ENCODE results near the gene SPEF2. TPM values are rescaled to one million over a fixed set of nuclear protein-coding genes. Genes with fewer than 3 reads are reported as not detected.

Gene SPEF2
- total RNA-seq, 1 donor from 2014 or later: 12.1 TPM

DNA sequence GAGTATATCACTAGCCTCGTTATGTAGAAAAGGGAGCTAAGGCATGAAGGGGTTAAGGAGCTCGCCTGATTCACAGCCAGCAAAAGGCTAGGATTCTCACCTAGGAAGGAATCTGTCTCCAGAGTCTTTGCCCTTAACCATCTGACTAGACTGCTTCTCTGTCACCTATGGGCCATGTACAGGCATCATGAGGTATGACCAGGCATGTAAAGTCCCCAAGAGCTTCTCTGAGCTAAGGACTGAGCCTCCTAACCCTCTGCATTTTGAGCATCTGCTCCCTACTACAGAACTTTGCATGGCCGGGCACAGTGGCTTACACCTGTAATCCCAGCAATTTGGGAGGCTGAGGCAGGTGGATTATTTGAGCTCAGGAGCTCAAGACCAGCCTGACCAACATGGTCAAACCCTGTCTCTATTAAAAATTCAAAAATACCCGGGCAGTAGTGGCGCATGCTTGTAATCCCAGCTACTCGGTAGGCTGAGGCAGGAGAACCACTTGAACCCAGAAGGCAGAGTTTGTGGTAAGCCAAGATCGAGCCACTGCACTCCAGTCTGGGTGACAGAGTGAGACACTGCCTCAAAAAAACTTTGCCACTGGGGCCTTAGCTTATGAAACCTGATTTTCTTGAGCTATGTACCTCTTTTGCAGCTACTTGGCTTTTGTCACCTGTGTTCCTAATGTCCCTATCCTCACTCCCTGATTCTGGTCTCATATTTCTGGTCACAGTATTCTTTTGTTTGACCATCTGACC is 205.9 kb downstream of the SPEF2 start:
- DNase-seq (ENCODE audit: low spot score in 2 of 2, unreplicated experiment in 2 of 2): no peak
- Mint-ChIP-seq H3K4me1 (no peaks in the 10 kb centered on the region), H3K4me3 (no peak overlapping the region), H3K9me3 (no peaks in the 10 kb centered on the region), H3K36me3 (no peaks in the 10 kb centered on the region), H3K27ac (no peak overlapping the region), H3K27me3 (ENCODE audit: low read depth) (peaks cover 39% of the 10 kb centered on the region)
- TF ChIP-seq, protein P1, sequence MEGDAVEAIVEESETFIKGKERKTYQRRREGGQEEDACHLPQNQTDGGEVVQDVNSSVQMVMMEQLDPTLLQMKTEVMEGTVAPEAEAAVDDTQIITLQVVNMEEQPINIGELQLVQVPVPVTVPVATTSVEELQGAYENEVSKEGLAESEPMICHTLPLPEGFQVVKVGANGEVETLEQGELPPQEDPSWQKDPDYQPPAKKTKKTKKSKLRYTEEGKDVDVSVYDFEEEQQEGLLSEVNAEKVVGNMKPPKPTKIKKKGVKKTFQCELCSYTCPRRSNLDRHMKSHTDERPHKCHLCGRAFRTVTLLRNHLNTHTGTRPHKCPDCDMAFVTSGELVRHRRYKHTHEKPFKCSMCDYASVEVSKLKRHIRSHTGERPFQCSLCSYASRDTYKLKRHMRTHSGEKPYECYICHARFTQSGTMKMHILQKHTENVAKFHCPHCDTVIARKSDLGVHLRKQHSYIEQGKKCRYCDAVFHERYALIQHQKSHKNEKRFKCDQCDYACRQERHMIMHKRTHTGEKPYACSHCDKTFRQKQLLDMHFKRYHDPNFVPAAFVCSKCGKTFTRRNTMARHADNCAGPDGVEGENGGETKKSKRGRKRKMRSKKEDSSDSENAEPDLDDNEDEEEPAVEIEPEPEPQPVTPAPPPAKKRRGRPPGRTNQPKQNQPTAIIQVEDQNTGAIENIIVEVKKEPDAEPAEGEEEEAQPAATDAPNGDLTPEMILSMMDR (IDR thresholded peaks at IDR 0.05; ENCODE audit: unreplicated experiment): no peak

DNA sequence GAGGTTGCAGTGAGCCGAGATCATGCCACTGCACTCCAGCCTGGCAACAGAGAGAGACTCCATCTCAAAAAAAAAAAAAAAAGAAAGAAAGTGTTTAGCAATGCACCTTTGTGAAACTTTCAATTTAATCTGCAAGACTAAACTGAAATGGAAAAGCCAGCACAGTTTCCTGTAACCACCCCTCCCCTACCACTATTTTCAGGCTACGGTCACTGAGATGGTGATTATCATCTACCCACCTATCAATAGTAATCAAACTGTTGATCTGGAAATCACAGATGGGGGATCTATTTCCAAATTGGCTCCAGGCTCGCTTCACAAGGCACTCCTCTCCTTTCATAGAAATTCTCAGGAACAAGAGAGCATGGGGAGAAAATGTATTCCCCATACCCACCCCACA is 208.4 kb downstream of the SPEF2 start:
- Mint-ChIP-seq H3K4me3 (no peak overlapping the region), H3K9me3 (no peaks in the 10 kb centered on the region), H3K27me3 (ENCODE audit: low read depth) (peaks cover 30% of the 10 kb centered on the region), H3K36me3 (no peaks in the 10 kb centered on the region), H3K27ac (no peak overlapping the region), H3K4me1 (no peaks in the 10 kb centered on the region)
- DNase-seq (ENCODE audit: low spot score in 2 of 2, unreplicated experiment in 2 of 2): no peak
- TF ChIP-seq, protein P1 (IDR thresholded peaks at IDR 0.05; ENCODE audit: unreplicated experiment): no peak

DNA sequence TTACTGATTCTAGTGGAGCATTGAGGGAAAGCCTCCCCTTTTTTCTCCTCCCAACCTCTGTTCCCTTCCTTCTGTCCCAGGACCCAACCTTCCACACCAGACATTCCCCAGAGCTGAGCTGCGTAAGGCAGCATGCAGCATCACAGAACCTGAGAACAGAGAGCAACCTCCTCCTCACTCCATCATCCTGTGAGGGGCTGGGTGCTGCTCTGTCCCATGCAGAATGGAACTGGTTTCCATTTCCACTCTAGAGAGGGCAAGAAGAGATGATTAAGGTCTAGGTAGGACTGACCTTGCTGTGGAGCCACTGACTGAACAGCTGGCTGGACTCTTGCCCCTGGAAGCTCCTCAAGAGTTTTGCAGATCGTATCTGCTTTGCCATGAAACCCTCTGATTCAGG is 208.9 kb downstream of the SPEF2 start:
- Mint-ChIP-seq H3K36me3 (no peaks in the 10 kb centered on the region), H3K4me3 (no peak overlapping the region), H3K27ac (no peak overlapping the region), H3K9me3 (no peaks in the 10 kb centered on the region), H3K4me1 (no peaks in the 10 kb centered on the region), H3K27me3 (ENCODE audit: low read depth) (peaks cover 34% of the 10 kb centered on the region)
- TF ChIP-seq, protein P1 (IDR thresholded peaks at IDR 0.05; ENCODE audit: unreplicated experiment): no peak
- DNase-seq (ENCODE audit: low spot score in 2 of 2, unreplicated experiment in 2 of 2): no peak

DNA sequence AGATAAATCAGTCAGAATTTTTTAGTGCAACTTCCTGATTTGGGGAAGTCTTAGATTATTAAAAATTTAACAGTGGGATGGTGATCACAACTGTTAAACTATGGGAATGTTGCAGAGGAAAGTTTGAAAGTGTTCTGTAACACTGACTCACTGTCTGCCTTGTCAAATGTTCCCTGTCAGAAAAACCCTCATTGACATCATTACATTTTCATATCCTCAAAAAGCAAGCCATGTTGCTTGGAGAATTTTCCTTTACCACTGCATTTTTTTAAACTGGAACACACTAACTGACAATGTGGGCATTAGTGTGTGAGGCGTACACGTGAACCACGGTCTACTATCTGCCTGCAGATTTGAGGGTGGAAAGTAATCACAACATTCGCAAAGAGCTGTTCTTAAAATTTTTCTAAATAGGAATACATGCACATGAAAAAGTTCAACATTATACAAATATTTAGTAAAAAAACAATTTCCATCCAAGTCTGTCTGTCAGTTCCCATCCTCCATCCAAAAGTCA is 210.5 kb downstream of the SPEF2 start:
- Mint-ChIP-seq H3K27me3 (ENCODE audit: low read depth) (peaks cover 31% of the 10 kb centered on the region), H3K36me3 (no peaks in the 10 kb centered on the region), H3K9me3 (no peaks in the 10 kb centered on the region), H3K27ac (no peak overlapping the region), H3K4me3 (no peak overlapping the region), H3K4me1 (no peaks in the 10 kb centered on the region)
- DNase-seq (ENCODE audit: low spot score in 2 of 2, unreplicated experiment in 2 of 2): no peak
- TF ChIP-seq, protein P1 (IDR thresholded peaks at IDR 0.05; ENCODE audit: unreplicated experiment): no peak

DNA sequence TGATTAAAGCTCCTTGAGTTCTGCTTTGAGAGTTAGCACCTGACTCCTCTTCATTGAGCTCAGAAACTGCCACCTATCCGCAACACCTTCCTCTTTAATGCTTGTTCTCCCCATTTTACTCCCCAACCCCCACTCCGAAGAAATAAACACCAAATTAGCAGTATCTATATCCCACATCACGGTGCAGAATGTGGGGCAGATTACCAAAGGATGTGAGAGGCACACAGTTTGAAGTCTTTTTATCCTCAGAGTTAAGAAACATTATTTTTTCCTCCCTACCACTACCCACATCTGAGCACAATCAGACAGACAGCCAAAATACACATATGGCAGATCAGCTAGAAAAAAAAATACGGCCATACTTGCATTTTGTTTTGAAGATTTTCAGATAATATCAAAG is 212.9 kb downstream of the SPEF2 start:
- H3K27ac Mint-ChIP-seq: no peak overlapping the region
- no peak overlapping the region for H3K4me3 Mint-ChIP-seq
- H3K9me3 Mint-ChIP-seq: no peaks in the 10 kb centered on the region
- no peaks in the 10 kb centered on the region for H3K36me3 Mint-ChIP-seq
- peaks cover 30% of the 10 kb centered on the region for H3K27me3 Mint-ChIP-seq (ENCODE audit: low read depth)
- no peak for DNase-seq (ENCODE audit: low spot score in 2 of 2, unreplicated experiment in 2 of 2)
- TF ChIP-seq, protein P1 (IDR thresholded peaks at IDR 0.05; ENCODE audit: unreplicated experiment): no peak
- H3K4me1 Mint-ChIP-seq: no peaks in the 10 kb centered on the region
